Thyroid gland (tissue), 4 donors: Measurements from ENCODE around the gene L3MBTL4.

Experiments used
- POLR2A ChIP-seq, 2 donors: fragments of 450-650 bp; IDR thresholded peaks; one replicate each; pipeline ENCODE4 v1.6.1; 2017; ENCODE audit warnings: antibody characterized with exemption in 2 of 2, mild to moderate bottlenecking in 2 of 2, moderate library complexity in 1 of 2
- TF ChIP-seq, protein P1 (sequence below), 6 experiments: fragments of 200-600 bp in 3 of 6; fragments of 450-650 bp in 3 of 6; sonication (generic) in 3 of 6; IDR thresholded peaks; one replicate each; pipeline ENCODE4 v1.5.1; 2016 to 2019; ENCODE audit warnings: antibody characterized with exemption in 6 of 6, mild to moderate bottlenecking in 2 of 6, inconsistent platforms in 1 of 6, moderate library complexity in 1 of 6

GRCh38 chr18:6427286-6427685 lies 12.6 kb upstream of the L3MBTL4 start:
- TF ChIP-seq, protein P1, sequence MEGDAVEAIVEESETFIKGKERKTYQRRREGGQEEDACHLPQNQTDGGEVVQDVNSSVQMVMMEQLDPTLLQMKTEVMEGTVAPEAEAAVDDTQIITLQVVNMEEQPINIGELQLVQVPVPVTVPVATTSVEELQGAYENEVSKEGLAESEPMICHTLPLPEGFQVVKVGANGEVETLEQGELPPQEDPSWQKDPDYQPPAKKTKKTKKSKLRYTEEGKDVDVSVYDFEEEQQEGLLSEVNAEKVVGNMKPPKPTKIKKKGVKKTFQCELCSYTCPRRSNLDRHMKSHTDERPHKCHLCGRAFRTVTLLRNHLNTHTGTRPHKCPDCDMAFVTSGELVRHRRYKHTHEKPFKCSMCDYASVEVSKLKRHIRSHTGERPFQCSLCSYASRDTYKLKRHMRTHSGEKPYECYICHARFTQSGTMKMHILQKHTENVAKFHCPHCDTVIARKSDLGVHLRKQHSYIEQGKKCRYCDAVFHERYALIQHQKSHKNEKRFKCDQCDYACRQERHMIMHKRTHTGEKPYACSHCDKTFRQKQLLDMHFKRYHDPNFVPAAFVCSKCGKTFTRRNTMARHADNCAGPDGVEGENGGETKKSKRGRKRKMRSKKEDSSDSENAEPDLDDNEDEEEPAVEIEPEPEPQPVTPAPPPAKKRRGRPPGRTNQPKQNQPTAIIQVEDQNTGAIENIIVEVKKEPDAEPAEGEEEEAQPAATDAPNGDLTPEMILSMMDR (IDR thresholded peaks at IDR 0.05): no peak
- TF ChIP-seq POLR2A (IDR thresholded peaks at IDR 0.05): no peak
